Spleen (tissue), 7 donors: Measurements from ENCODE around the gene LTC4S.

Experiments
- POLR2A ChIP-seq, 3 donors: fragments of 450-650 bp; IDR thresholded peaks; one replicate each; pipeline ENCODE4 v1.5.1; 2017; ENCODE audit warnings: antibody characterized with exemption in 3 of 3, mild to moderate bottlenecking in 1 of 3
- TF ChIP-seq, protein P1 (sequence below), 11 experiments: fragments of 200-600 bp in 7 of 11; fragments of 450-650 bp in 4 of 11; sonication (generic) in 4 of 11; IDR thresholded peaks in 8 of 11; conservative IDR thresholded peaks in 3 of 11; 1 replicate in 7 of 11; 2 replicates in 4 of 11; pipeline versions ENCODE4 v1.4.0 to v1.8.0; 2016 to 2021; ENCODE audit warnings: antibody characterized with exemption in 11 of 11, inconsistent platforms in 4 of 11, mild to moderate bottlenecking in 1 of 11
- donor health status: DM: no; HTN: no; CAD: no; lungs with moderate emphysema.
- donor health status: DM: no; HTN: no; CAD: no.
- donor health status: DM: no; HTN: no; CAD: no.

DNA sequence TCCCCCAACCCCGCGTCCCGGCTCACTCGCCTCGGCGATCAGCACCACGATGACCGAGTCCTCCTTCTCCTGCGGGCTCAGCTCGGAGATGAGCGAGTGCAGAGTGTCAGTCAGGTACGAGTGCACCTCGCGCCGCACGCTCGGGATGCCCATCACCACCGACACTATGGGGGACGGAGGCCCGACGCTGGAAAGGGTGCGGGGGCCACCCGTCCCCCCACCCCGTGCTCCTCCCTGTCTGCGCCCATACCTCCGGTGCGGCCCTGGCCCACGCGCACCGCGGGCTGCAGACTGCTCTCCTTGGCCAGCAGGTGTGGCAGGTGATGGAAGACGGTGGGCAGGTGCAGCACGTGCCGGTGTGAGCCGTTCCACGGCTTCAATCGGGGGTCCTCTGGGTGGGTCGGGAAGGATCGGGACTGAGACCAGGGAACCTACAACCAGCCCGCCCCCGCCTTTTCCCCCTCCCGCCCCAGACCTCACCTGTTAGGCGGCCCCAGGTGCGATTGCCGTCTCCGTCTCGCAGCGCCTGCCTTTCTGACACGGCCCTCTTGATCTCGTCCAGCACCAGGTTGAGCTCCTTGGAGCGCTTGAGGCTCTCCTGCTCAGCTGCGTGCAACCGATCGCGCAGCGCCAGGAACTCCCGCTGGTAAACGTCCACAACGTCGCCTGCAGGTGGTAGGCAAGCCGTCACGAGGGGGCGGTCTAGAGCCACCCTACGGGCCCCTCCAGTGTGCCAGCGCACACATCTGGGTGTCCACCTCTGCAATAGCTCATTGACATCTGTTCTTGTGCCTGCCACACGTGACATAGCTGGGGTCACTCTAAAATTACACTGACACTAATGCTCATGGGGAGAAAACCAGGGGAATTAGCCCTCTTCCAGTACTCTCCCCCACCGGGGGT is 7.8 kb downstream of the LTC4S start:
- TF ChIP-seq POLR2A (IDR thresholded peaks at IDR 0.05), result no peak
- TF ChIP-seq, protein P1, sequence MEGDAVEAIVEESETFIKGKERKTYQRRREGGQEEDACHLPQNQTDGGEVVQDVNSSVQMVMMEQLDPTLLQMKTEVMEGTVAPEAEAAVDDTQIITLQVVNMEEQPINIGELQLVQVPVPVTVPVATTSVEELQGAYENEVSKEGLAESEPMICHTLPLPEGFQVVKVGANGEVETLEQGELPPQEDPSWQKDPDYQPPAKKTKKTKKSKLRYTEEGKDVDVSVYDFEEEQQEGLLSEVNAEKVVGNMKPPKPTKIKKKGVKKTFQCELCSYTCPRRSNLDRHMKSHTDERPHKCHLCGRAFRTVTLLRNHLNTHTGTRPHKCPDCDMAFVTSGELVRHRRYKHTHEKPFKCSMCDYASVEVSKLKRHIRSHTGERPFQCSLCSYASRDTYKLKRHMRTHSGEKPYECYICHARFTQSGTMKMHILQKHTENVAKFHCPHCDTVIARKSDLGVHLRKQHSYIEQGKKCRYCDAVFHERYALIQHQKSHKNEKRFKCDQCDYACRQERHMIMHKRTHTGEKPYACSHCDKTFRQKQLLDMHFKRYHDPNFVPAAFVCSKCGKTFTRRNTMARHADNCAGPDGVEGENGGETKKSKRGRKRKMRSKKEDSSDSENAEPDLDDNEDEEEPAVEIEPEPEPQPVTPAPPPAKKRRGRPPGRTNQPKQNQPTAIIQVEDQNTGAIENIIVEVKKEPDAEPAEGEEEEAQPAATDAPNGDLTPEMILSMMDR (IDR thresholded peaks at IDR 0.05 in 8 of 11, conservative IDR thresholded peaks at IDR 0.05 in 3 of 11), result peak; percentile 28 to 92 (median 75)
